ENCODE results near the gene TMEM183A. TPM values are rescaled to one million over a fixed set of nuclear protein-coding genes. Genes with fewer than 3 reads are reported as not detected.

TMEM183A gene
- total and polyA plus RNA-seq, 2 experiments from 2014 or later = 55.1 to 128 TPM

DNA sequence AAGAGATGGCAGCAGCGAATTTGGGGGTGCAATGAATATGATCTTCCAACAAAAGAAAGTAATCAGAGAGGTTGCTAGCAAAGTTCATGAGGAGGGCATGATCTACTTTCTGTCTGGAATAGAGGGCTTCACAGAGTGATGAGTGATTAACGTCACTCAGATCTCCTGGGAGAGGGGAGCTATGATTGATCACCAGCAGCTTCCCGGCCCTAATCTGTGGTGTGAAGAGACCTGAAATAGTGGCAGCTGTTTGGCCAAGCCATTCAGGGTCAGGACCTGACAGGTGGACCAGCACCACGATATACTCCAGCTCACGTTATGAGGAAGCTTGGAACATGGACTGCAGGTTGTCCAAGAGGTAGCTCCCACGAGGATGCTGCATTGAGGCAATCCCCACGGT lies 19.9 kb upstream of the TMEM183A start:
- H3K9me2 ChIP-seq (ENCODE audit: insufficient read depth) = 0 out of 2 replicates have a peak, but pooled peaks cover 4% of the 10 kb centered on the region
- peaks cover 5% of the 10 kb centered on the region; the same call in 1 of the 3 replicates for H3K4me1 Mint-ChIP-seq
- DNase-seq (ENCODE audit: low spot score) (no peak), ATAC-seq (no peak)
- no peak overlapping the region for H3K4me3 ChIP-seq
- no peak overlapping the region for H3K27ac Mint-ChIP-seq
- H2AFZ ChIP-seq = no peak overlapping the region
- H3F3A ChIP-seq (replicated peaks; ENCODE audit: low read depth) = no peaks in the 10 kb centered on the region
- no peaks in the 10 kb centered on the region for H3K4me1 ChIP-seq (ENCODE audit: insufficient read depth)
- no peaks in the 10 kb centered on the region; the same call in 2 of the 3 replicates for H3K9me3 Mint-ChIP-seq
- TF ChIP-seq POLR2AphosphoS5 (IDR thresholded peaks at IDR 0.05; ENCODE audit: low read depth) = no peak
- TF ChIP-seq, protein P1, sequence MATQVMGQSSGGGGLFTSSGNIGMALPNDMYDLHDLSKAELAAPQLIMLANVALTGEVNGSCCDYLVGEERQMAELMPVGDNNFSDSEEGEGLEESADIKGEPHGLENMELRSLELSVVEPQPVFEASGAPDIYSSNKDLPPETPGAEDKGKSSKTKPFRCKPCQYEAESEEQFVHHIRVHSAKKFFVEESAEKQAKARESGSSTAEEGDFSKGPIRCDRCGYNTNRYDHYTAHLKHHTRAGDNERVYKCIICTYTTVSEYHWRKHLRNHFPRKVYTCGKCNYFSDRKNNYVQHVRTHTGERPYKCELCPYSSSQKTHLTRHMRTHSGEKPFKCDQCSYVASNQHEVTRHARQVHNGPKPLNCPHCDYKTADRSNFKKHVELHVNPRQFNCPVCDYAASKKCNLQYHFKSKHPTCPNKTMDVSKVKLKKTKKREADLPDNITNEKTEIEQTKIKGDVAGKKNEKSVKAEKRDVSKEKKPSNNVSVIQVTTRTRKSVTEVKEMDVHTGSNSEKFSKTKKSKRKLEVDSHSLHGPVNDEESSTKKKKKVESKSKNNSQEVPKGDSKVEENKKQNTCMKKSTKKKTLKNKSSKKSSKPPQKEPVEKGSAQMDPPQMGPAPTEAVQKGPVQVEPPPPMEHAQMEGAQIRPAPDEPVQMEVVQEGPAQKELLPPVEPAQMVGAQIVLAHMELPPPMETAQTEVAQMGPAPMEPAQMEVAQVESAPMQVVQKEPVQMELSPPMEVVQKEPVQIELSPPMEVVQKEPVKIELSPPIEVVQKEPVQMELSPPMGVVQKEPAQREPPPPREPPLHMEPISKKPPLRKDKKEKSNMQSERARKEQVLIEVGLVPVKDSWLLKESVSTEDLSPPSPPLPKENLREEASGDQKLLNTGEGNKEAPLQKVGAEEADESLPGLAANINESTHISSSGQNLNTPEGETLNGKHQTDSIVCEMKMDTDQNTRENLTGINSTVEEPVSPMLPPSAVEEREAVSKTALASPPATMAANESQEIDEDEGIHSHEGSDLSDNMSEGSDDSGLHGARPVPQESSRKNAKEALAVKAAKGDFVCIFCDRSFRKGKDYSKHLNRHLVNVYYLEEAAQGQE (IDR thresholded peaks at IDR 0.05; ENCODE audit: unreplicated experiment) = no peak
- no peak for TF ChIP-seq STAT1 (IDR thresholded peaks at IDR 0.05; ENCODE audit: unreplicated experiment)
- no peak for TF ChIP-seq NANOG (IDR thresholded peaks at IDR 0.05; ENCODE audit: borderline replicate concordance)
- H3K27ac ChIP-seq (ENCODE audit: low read depth) = no peak overlapping the region
- no peak overlapping the region for H3K4me2 ChIP-seq
- H3K79me2 ChIP-seq (replicated peaks; ENCODE audit: insufficient read depth) = no peaks in the 10 kb centered on the region
- no peaks in the 10 kb centered on the region for H3K36me3 Mint-ChIP-seq (ENCODE audit: low read depth)
- H3K4me3 Mint-ChIP-seq = no peak overlapping the region
- H3K27me3 ChIP-seq (ENCODE audit: insufficient read depth) = no peaks in the 10 kb centered on the region
- H3K27me3 Mint-ChIP-seq (ENCODE audit: insufficient read depth, low read depth, poor library complexity) = peaks cover 2% of the 10 kb centered on the region
- no peaks in the 10 kb centered on the region for H3K36me3 ChIP-seq (ENCODE audit: insufficient read depth)
- H4K20me1 ChIP-seq (replicated peaks; ENCODE audit: insufficient read depth) = no peaks in the 10 kb centered on the region

DNA sequence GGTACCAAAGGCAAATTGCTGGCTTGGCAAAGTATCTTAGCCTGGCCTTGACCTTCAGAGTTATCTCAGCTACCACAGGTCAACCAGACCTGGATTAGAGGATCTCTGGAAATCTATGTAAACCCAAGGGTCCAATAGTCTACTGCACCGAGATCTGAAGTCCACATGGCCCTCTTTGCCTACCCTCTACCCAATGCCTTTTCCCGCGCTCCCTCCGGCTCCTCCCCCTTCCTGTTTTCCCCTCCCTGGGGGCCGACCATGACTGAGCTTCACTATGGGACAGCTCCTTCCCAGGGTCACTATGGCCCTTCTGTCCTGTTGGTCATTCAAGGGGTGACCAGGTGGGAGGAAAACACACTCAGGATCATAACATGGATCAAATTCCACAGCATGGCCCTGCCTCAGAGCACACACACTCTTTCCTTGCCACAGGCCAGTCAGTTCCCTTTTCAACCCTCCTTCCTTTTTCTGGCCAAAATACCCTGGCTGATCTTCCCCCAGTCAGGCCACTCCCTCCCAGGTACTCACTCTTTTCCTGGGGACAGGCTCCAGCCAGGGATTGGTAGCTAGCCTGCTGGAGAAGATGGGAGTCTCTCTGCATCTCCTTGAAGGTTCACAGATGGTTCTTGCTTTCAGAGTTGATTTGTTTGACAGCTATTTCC lies 19.1 kb upstream of the TMEM183A start:
- H4K20me1 ChIP-seq (replicated peaks; ENCODE audit: insufficient read depth) = no peaks in the 10 kb centered on the region
- Mint-ChIP-seq H3K9me3 (no peaks in the 10 kb centered on the region; the same call in 2 of the 3 replicates), H3K4me1 (peaks cover 5% of the 10 kb centered on the region; the same call in 1 of the 3 replicates), H3K36me3 (ENCODE audit: low read depth) (no peaks in the 10 kb centered on the region), H3K27me3 (ENCODE audit: insufficient read depth, low read depth, poor library complexity) (peaks cover 2% of the 10 kb centered on the region), H3K27ac (no peak overlapping the region), H3K4me3 (no peak overlapping the region)
- TF ChIP-seq ZNF331 (CRISPR knock-in tag; IDR thresholded peaks at IDR 0.05; ENCODE audit: low read depth) = no peak
- TF ChIP-seq, protein P2, sequence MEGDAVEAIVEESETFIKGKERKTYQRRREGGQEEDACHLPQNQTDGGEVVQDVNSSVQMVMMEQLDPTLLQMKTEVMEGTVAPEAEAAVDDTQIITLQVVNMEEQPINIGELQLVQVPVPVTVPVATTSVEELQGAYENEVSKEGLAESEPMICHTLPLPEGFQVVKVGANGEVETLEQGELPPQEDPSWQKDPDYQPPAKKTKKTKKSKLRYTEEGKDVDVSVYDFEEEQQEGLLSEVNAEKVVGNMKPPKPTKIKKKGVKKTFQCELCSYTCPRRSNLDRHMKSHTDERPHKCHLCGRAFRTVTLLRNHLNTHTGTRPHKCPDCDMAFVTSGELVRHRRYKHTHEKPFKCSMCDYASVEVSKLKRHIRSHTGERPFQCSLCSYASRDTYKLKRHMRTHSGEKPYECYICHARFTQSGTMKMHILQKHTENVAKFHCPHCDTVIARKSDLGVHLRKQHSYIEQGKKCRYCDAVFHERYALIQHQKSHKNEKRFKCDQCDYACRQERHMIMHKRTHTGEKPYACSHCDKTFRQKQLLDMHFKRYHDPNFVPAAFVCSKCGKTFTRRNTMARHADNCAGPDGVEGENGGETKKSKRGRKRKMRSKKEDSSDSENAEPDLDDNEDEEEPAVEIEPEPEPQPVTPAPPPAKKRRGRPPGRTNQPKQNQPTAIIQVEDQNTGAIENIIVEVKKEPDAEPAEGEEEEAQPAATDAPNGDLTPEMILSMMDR (conservative IDR thresholded peaks at IDR 0.05; ENCODE audit: low read depth in 2 of 2) = no peak
- ATAC-seq = no peak; the same call in 2 of the 3 replicates
- no peaks in the 10 kb centered on the region for H3K4me1 ChIP-seq (ENCODE audit: insufficient read depth)
- 0 out of 2 replicates have a peak, but pooled peaks cover 4% of the 10 kb centered on the region for H3K9me2 ChIP-seq (ENCODE audit: insufficient read depth)
- no peaks in the 10 kb centered on the region for H3K79me2 ChIP-seq (replicated peaks; ENCODE audit: insufficient read depth)
- no peak overlapping the region for H3K4me2 ChIP-seq
- no peak overlapping the region for H3K4me3 ChIP-seq
- H3K27ac ChIP-seq (ENCODE audit: low read depth) = no peak overlapping the region
- no peaks in the 10 kb centered on the region for H3K27me3 ChIP-seq (ENCODE audit: insufficient read depth)
- no peak for DNase-seq (ENCODE audit: low spot score)
- no peaks in the 10 kb centered on the region for H3F3A ChIP-seq (replicated peaks; ENCODE audit: low read depth)
- H2AFZ ChIP-seq = peak overlapping the region; percentile 87; the same call in 1 of the 2 replicates
- H3K36me3 ChIP-seq (ENCODE audit: insufficient read depth) = no peaks in the 10 kb centered on the region
